ENCODE data around the gene ZNF595. TPM values are rescaled to one million over a fixed set of nuclear protein-coding genes. Genes with fewer than 3 reads are reported as not detected.
"Not testable (repeated sequence)": the region's sequence is repeated elsewhere in the genome, so short reads cannot be mapped to it uniquely, and the experiment has no call there.

ZNF595 gene
- total and polyA plus RNA-seq, 2 donors (not counting 1 experiment from before 2014, with no cell fraction given), result 16.8 to 18.9 TPM

- H3K4me3 Mint-ChIP-seq; H3K9ac ChIP-seq (ENCODE audit: low read length); H3K36me3 ChIP-seq (replicated peaks in 1 of 2; ENCODE audit: control extremely low read depth in 1 of 2, control insufficient read depth in 1 of 2, extremely low read depth in 1 of 2, insufficient read depth in 2 of 2, low read length in 1 of 2); H3K4me2 ChIP-seq (replicated peaks; ENCODE audit: low read depth, low read length, poor library complexity, severe bottlenecking); H4K20me1 ChIP-seq (ENCODE audit: control insufficient read depth, insufficient read depth, low read length, poor library complexity, severe bottlenecking); H3K27ac ChIP-seq (ENCODE audit: low read length in 2 of 2); H3K27me3 Mint-ChIP-seq; POLR2A ChIA-PET; H3K79me2 ChIP-seq (ENCODE audit: control insufficient read depth, insufficient read depth, low read length); H3K4me1 ChIP-seq (ENCODE audit: control insufficient read depth in 2 of 2, insufficient read depth in 2 of 2, low read length in 2 of 2); ATAC-seq (ENCODE audit: low read depth); H3K27me3 ChIP-seq (replicated peaks in 1 of 4; ENCODE audit: control extremely low read depth in 1 of 4, control insufficient read depth in 3 of 4, insufficient read depth in 4 of 4, low read length in 3 of 4); H3K4me3 ChIP-seq (ENCODE audit: control extremely low read depth in 1 of 5, extremely low read depth in 1 of 5, insufficient read depth in 1 of 5, low read depth in 2 of 5, low read length in 4 of 5); H3K9me3 ChIP-seq (ENCODE audit: control extremely low read depth in 1 of 3, control insufficient read depth in 2 of 3, insufficient read depth in 1 of 3, low read length in 2 of 3); H2AFZ ChIP-seq (ENCODE audit: insufficient read depth, low read depth, low read length, poor library complexity, severe bottlenecking); H3K4me1 Mint-ChIP-seq; H3K9me3 Mint-ChIP-seq (ENCODE audit: insufficient read depth); intact Hi-C loops (cut with micrococcal nuclease); CTCF ChIA-PET; DNase-seq; H3K27ac Mint-ChIP-seq: not testable (repeated sequence)
- WGBS (ENCODE audit: insufficient coverage), result no CpG with 5 or more reads among the region's 2 CpGs
Observed at GRCh38 chr4:22882-23281, 30.2 kb upstream of the ZNF595 start.

- ATAC-seq (ENCODE audit: low read depth); H3K4me3 Mint-ChIP-seq; H3K36me3 ChIP-seq (replicated peaks in 1 of 2; ENCODE audit: control extremely low read depth in 1 of 2, control insufficient read depth in 1 of 2, extremely low read depth in 1 of 2, insufficient read depth in 2 of 2, low read length in 1 of 2); H3K4me2 ChIP-seq (replicated peaks; ENCODE audit: low read depth, low read length, poor library complexity, severe bottlenecking); DNase-seq; H2AFZ ChIP-seq (ENCODE audit: insufficient read depth, low read depth, low read length, poor library complexity, severe bottlenecking); H3K27ac ChIP-seq (ENCODE audit: low read length in 2 of 2); intact Hi-C loops (cut with micrococcal nuclease); H3K79me2 ChIP-seq (ENCODE audit: control insufficient read depth, insufficient read depth, low read length); H4K20me1 ChIP-seq (ENCODE audit: control insufficient read depth, insufficient read depth, low read length, poor library complexity, severe bottlenecking); H3K4me3 ChIP-seq (ENCODE audit: control extremely low read depth in 1 of 5, extremely low read depth in 1 of 5, insufficient read depth in 1 of 5, low read depth in 2 of 5, low read length in 4 of 5); H3K27me3 ChIP-seq (replicated peaks in 1 of 4; ENCODE audit: control extremely low read depth in 1 of 4, control insufficient read depth in 3 of 4, insufficient read depth in 4 of 4, low read length in 3 of 4); H3K9me3 Mint-ChIP-seq (ENCODE audit: insufficient read depth); POLR2A ChIA-PET; H3K27me3 Mint-ChIP-seq; H3K4me1 Mint-ChIP-seq; H3K9me3 ChIP-seq (ENCODE audit: control extremely low read depth in 1 of 3, control insufficient read depth in 2 of 3, insufficient read depth in 1 of 3, low read length in 2 of 3); H3K9ac ChIP-seq (ENCODE audit: low read length); H3K27ac Mint-ChIP-seq; CTCF ChIA-PET; H3K4me1 ChIP-seq (ENCODE audit: control insufficient read depth in 2 of 2, insufficient read depth in 2 of 2, low read length in 2 of 2): not testable (repeated sequence)
- WGBS (ENCODE audit: insufficient coverage), result no CpG with 5 or more reads among the region's 1 CpG
Observed at GRCh38 chr4:24359-24758, 28.8 kb upstream of the ZNF595 start.

- POLR2A ChIA-PET; H3K27me3 ChIP-seq (replicated peaks in 1 of 4; ENCODE audit: control extremely low read depth in 1 of 4, control insufficient read depth in 3 of 4, insufficient read depth in 4 of 4, low read length in 3 of 4); intact Hi-C loops (cut with micrococcal nuclease): not testable (repeated sequence)
Observed at GRCh38 chr4:27501-27900, 25.6 kb upstream of the ZNF595 start.

GRCh38 chr4:28767-29542 is 24.2 kb upstream of the ZNF595 start:
- H3K9me3 Mint-ChIP-seq (ENCODE audit: insufficient read depth); H3K27ac ChIP-seq (ENCODE audit: low read length in 2 of 2); H3K4me3 Mint-ChIP-seq: not testable (repeated sequence)

More at GRCh38 chr4:27501-27900, 25.6 kb upstream of the ZNF595 start:
- H3K27ac Mint-ChIP-seq; H4K20me1 ChIP-seq (ENCODE audit: control insufficient read depth, insufficient read depth, low read length, poor library complexity, severe bottlenecking); H3K4me1 ChIP-seq (ENCODE audit: control insufficient read depth in 2 of 2, insufficient read depth in 2 of 2, low read length in 2 of 2); H3K9ac ChIP-seq (ENCODE audit: low read length); H3K27ac ChIP-seq (ENCODE audit: low read length in 2 of 2); H3K4me2 ChIP-seq (replicated peaks; ENCODE audit: low read depth, low read length, poor library complexity, severe bottlenecking); H3K9me3 ChIP-seq (ENCODE audit: control extremely low read depth in 1 of 3, control insufficient read depth in 2 of 3, insufficient read depth in 1 of 3, low read length in 2 of 3); H3K9me3 Mint-ChIP-seq (ENCODE audit: insufficient read depth); ATAC-seq (ENCODE audit: low read depth); H3K4me1 Mint-ChIP-seq; DNase-seq; H3K79me2 ChIP-seq (ENCODE audit: control insufficient read depth, insufficient read depth, low read length); H3K27me3 Mint-ChIP-seq; H3K4me3 ChIP-seq (ENCODE audit: control extremely low read depth in 1 of 5, extremely low read depth in 1 of 5, insufficient read depth in 1 of 5, low read depth in 2 of 5, low read length in 4 of 5); H2AFZ ChIP-seq (ENCODE audit: insufficient read depth, low read depth, low read length, poor library complexity, severe bottlenecking); H3K36me3 ChIP-seq (replicated peaks in 1 of 2; ENCODE audit: control extremely low read depth in 1 of 2, control insufficient read depth in 1 of 2, extremely low read depth in 1 of 2, insufficient read depth in 2 of 2, low read length in 1 of 2); H3K4me3 Mint-ChIP-seq: not testable (repeated sequence)
- CTCF ChIA-PET, result interaction anchor here (1.5 to 1.6 kb wide), 2 partner anchors 17 to 24 kb away, joined by 4 to 8 read pairs; no protein-coding TSS in a partner anchor
- WGBS (ENCODE audit: insufficient coverage), result 92% methylated on average over 2 of the region's 3 CpGs

More at GRCh38 chr4:28767-29542, 24.2 kb upstream of the ZNF595 start:
- H4K20me1 ChIP-seq (ENCODE audit: control insufficient read depth, insufficient read depth, low read length, poor library complexity, severe bottlenecking); H3K9ac ChIP-seq (ENCODE audit: low read length); H3K9me3 ChIP-seq (ENCODE audit: control extremely low read depth in 1 of 3, control insufficient read depth in 2 of 3, insufficient read depth in 1 of 3, low read length in 2 of 3); H3K4me3 ChIP-seq (ENCODE audit: control extremely low read depth in 1 of 5, extremely low read depth in 1 of 5, insufficient read depth in 1 of 5, low read depth in 2 of 5, low read length in 4 of 5); DNase-seq; H3K27ac Mint-ChIP-seq; H3K36me3 ChIP-seq (replicated peaks in 1 of 2; ENCODE audit: control extremely low read depth in 1 of 2, control insufficient read depth in 1 of 2, extremely low read depth in 1 of 2, insufficient read depth in 2 of 2, low read length in 1 of 2); H3K27me3 Mint-ChIP-seq; H3K4me1 ChIP-seq (ENCODE audit: control insufficient read depth in 2 of 2, insufficient read depth in 2 of 2, low read length in 2 of 2); H3K79me2 ChIP-seq (ENCODE audit: control insufficient read depth, insufficient read depth, low read length); intact Hi-C loops (cut with micrococcal nuclease); POLR2A ChIA-PET; ATAC-seq (ENCODE audit: low read depth); H3K4me1 Mint-ChIP-seq; H3K27me3 ChIP-seq (replicated peaks in 1 of 4; ENCODE audit: control extremely low read depth in 1 of 4, control insufficient read depth in 3 of 4, insufficient read depth in 4 of 4, low read length in 3 of 4); H2AFZ ChIP-seq (ENCODE audit: insufficient read depth, low read depth, low read length, poor library complexity, severe bottlenecking); H3K4me2 ChIP-seq (replicated peaks; ENCODE audit: low read depth, low read length, poor library complexity, severe bottlenecking): not testable (repeated sequence)
- CTCF ChIA-PET, result interaction anchor here (0.7 to 1.6 kb wide), 7 partner anchors 8 to 213 kb away, joined by 3 to 8 read pairs (median 4); no protein-coding TSS in a partner anchor
- no CpG with 5 or more reads among the region's 3 CpGs for WGBS (ENCODE audit: insufficient coverage)
